K562 (cell line): Measurements from ENCODE around the gene CTDSPL. TPM values are rescaled to one million over a fixed set of nuclear protein-coding genes. Genes with fewer than 3 reads are reported as not detected.

Experiments used
- ATF3 ChIP-seq, 2 experiments: fragments of 450-650 bp in 1 of 2; sonication (generic) in 1 of 2; formaldehyde crosslinking in 1 of 2; IDR thresholded peaks in 1 of 2; conservative IDR thresholded peaks in 1 of 2; 2 replicates each; pipeline versions ENCODE4 v1.6.1 to v1.8.1; 2016 to 2023; ENCODE audit warnings: mild to moderate bottlenecking in 2 of 2, moderate library complexity in 2 of 2, inconsistent platforms in 1 of 2, missing genetic modification reagents in 1 of 2
- CC2D1A ChIP-seq: fragments of 450-650 bp; IDR thresholded peaks from 2 replicates; pipeline ENCODE4 v1.6.1; 2017; ENCODE audit warnings: mild to moderate bottlenecking
- EP300 ChIP-seq: IDR thresholded peaks from 2 replicates; pipeline ENCODE4 v1.6.1; 2012; ENCODE audit warnings: low read length, improper control_type of control experiment
- FOXK2 ChIP-seq, 2 experiments: fragments of 450-650 bp; IDR thresholded peaks in 1 of 2; conservative IDR thresholded peaks in 1 of 2; 2 replicates each; pipeline ENCODE4 v1.6.1; 2016; ENCODE audit warnings: low read depth in 2 of 2, mild to moderate bottlenecking in 1 of 2
- GTF3C2 ChIP-seq: IDR thresholded peaks from 3 replicates; pipeline ENCODE4 v1.6.1; 2011; ENCODE audit warnings: borderline replicate concordance, mild to moderate bottlenecking, moderate library complexity; ENCODE audit not compliant: insufficient read length; ENCODE audit errors: extremely low read depth
- JUND ChIP-seq, 2 experiments: IDR thresholded peaks; 2 replicates in 1 of 2; 3 replicates in 1 of 2; pipeline ENCODE4 v1.6.1; 2011; ENCODE audit warnings: borderline replicate concordance in 2 of 2, low read depth in 2 of 2, low read length in 2 of 2, improper control_type of control experiment in 1 of 2, missing biosample characterization in 1 of 2, missing genetic modification characterization in 1 of 2, missing genetic modification reagents in 1 of 2
- MYNN ChIP-seq, 2 experiments: sonication (generic); formaldehyde crosslinking in 1 of 2; IDR thresholded peaks; 2 replicates each; pipeline versions ENCODE4 v1.5.0 to v1.6.1; 2016 to 2020; ENCODE audit warnings: antibody characterized with exemption in 1 of 2, missing genetic modification reagents in 1 of 2
- PHTF2 ChIP-seq: fragments of 250-450 bp; sonication (Bioruptor Pico); IDR thresholded peaks from 2 replicates; pipeline ENCODE4 v1.5.0; 2021; ENCODE audit warnings: mild to moderate bottlenecking
- STAG1 ChIP-seq: sonication (generic); formaldehyde crosslinking; IDR thresholded peaks from 2 replicates; pipeline ENCODE4 v1.5.0; 2020; ENCODE audit warnings: missing genetic modification reagents, borderline replicate concordance
- TCF3 ChIP-seq: sonication (generic); formaldehyde crosslinking; IDR thresholded peaks from 2 replicates; pipeline ENCODE4 v1.4.0; 2020; ENCODE audit warnings: mild to moderate bottlenecking, missing genetic modification reagents
- polyA plus RNA-seq, 8 experiments: library from polyadenylated mRNA; depleted of rRNA in 4 of 8; stranded (reverse) in 5 of 8; unstranded in 3 of 8; fragments of >200 nt; fragmentation: Nextera tagmentation in 2 of 8; fragmentation: Illumina TruSeq in 1 of 8; extraction: Ambion mirVana in 2 of 8; extraction: Trizol in 1 of 8; gene quantifications; 2 replicates each; pipeline versions ENCODE4 v1.2.1 to v1.2.3, GENCODE V29; 2011 to 2014; ENCODE audit warnings: inconsistent platforms in 1 of 8, missing spikeins in 1 of 8
- total RNA-seq, 7 experiments: library from RNA; depleted of rRNA in 6 of 7; stranded (reverse); fragments of >200 nt in 6 of 7; fragmentation: Illumina TruSeq in 2 of 7; extraction: Trizol in 2 of 7; gene quantifications; 2 replicates each; pipeline versions ENCODE4 v1.2.1 to v1.2.3, GENCODE V29; 2011 to 2021; ENCODE audit warnings: low replicate concordance in 1 of 7
- TF ChIP-seq, protein P1 (sequence below): fragments of 450-650 bp; IDR thresholded peaks from 2 replicates; pipeline ENCODE4 v1.6.1; 2016
- TF ChIP-seq, protein P2 (sequence below), 3 experiments: IDR thresholded peaks in 2 of 3; conservative IDR thresholded peaks in 1 of 3; 2 replicates each; pipeline ENCODE4 v1.5.1; 2011 to 2012; ENCODE audit warnings: low read length in 3 of 3, mild to moderate bottlenecking in 3 of 3, control low read depth in 2 of 3, improper control_type of control experiment in 1 of 3, inconsistent platforms in 1 of 3, low read depth in 1 of 3, mixed read lengths in 1 of 3, moderate library complexity in 1 of 3; ENCODE audit not compliant: insufficient read depth in 2 of 3
- TF ChIP-seq, protein P3 (sequence below): sonication (generic); formaldehyde crosslinking; IDR thresholded peaks from 2 replicates; pipeline ENCODE4 v1.8.1; 2022; ENCODE audit warnings: missing genetic modification reagents
- TF ChIP-seq, protein P4 (sequence below): sonication (generic); formaldehyde crosslinking; IDR thresholded peaks from 2 replicates; pipeline ENCODE4 v1.8.0; 2023; ENCODE audit warnings: mild to moderate bottlenecking, missing genetic modification reagents

CTDSPL gene
- total and polyA plus RNA-seq, 9 of the 15 experiments (the other 6 are each of a cell fraction or from before 2014, with no cell fraction given): 5.1 to 19.3 (median 11.3) TPM

- TF ChIP-seq ATF3 (IDR thresholded peaks at IDR 0.05) (no peak), ATF3 (CRISPR knock-in tag; conservative IDR thresholded peaks at IDR 0.05) (0 out of 2 replicates have a peak, but pooled peaks have one; percentile 49), STAG1 (CRISPR knock-in tag) (peak; percentile 47; the same call in 1 of the 2 replicates), TCF3 (CRISPR knock-in tag) (0 out of 2 replicates have a peak, but pooled peaks have one; percentile 10), EP300 (peak; percentile 44; the same call in 1 of the 2 replicates), PHTF2 (no peak), CC2D1A (peak; percentile 87), GTF3C2 (no peak), MYNN (IDR thresholded peaks at IDR 0.05) (0 out of 2 replicates have a peak, but pooled peaks have one; percentile 47), MYNN (CRISPR knock-in tag; IDR thresholded peaks at IDR 0.05) (no peak), JUND (IDR thresholded peaks at IDR 0.05; ENCODE audit: borderline replicate concordance, low read depth, low read length) (0 out of 2 replicates have a peak, but pooled peaks have one; percentile 23), JUND (tag; IDR thresholded peaks at IDR 0.05; ENCODE audit: borderline replicate concordance, low read depth, low read length) (no peak), FOXK2 (conservative IDR thresholded peaks at IDR 0.05 in 1 of 2, IDR thresholded peaks at IDR 0.05 in 1 of 2; ENCODE audit: low read depth in 2 of 2) (peak; percentile 82)
- TF ChIP-seq, protein P1, sequence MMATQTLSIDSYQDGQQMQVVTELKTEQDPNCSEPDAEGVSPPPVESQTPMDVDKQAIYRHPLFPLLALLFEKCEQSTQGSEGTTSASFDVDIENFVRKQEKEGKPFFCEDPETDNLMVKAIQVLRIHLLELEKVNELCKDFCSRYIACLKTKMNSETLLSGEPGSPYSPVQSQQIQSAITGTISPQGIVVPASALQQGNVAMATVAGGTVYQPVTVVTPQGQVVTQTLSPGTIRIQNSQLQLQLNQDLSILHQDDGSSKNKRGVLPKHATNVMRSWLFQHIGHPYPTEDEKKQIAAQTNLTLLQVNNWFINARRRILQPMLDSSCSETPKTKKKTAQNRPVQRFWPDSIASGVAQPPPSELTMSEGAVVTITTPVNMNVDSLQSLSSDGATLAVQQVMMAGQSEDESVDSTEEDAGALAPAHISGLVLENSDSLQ: peak; percentile 92
- TF ChIP-seq, protein P2, sequence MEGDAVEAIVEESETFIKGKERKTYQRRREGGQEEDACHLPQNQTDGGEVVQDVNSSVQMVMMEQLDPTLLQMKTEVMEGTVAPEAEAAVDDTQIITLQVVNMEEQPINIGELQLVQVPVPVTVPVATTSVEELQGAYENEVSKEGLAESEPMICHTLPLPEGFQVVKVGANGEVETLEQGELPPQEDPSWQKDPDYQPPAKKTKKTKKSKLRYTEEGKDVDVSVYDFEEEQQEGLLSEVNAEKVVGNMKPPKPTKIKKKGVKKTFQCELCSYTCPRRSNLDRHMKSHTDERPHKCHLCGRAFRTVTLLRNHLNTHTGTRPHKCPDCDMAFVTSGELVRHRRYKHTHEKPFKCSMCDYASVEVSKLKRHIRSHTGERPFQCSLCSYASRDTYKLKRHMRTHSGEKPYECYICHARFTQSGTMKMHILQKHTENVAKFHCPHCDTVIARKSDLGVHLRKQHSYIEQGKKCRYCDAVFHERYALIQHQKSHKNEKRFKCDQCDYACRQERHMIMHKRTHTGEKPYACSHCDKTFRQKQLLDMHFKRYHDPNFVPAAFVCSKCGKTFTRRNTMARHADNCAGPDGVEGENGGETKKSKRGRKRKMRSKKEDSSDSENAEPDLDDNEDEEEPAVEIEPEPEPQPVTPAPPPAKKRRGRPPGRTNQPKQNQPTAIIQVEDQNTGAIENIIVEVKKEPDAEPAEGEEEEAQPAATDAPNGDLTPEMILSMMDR (IDR thresholded peaks at IDR 0.05 in 2 of 3, conservative IDR thresholded peaks at IDR 0.05 in 1 of 3; ENCODE audit: insufficient read depth in 2 of 3, low read depth in 1 of 3, low read length in 3 of 3): peak; percentile 98 to 99 (median 98)
- TF ChIP-seq, protein P3, sequence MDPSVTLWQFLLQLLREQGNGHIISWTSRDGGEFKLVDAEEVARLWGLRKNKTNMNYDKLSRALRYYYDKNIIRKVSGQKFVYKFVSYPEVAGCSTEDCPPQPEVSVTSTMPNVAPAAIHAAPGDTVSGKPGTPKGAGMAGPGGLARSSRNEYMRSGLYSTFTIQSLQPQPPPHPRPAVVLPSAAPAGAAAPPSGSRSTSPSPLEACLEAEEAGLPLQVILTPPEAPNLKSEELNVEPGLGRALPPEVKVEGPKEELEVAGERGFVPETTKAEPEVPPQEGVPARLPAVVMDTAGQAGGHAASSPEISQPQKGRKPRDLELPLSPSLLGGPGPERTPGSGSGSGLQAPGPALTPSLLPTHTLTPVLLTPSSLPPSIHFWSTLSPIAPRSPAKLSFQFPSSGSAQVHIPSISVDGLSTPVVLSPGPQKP (CRISPR knock-in tag): no peak
- TF ChIP-seq, protein P4, sequence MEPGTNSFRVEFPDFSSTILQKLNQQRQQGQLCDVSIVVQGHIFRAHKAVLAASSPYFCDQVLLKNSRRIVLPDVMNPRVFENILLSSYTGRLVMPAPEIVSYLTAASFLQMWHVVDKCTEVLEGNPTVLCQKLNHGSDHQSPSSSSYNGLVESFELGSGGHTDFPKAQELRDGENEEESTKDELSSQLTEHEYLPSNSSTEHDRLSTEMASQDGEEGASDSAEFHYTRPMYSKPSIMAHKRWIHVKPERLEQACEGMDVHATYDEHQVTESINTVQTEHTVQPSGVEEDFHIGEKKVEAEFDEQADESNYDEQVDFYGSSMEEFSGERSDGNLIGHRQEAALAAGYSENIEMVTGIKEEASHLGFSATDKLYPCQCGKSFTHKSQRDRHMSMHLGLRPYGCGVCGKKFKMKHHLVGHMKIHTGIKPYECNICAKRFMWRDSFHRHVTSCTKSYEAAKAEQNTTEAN: peak; percentile 38; the same call in 1 of the 2 replicates
These were observed 112.7 kb downstream of the CTDSPL start (continued) for GRCh38 chr3:37974121-37975083.
